A673 (cell line): ENCODE results near the gene KIF17.

Source experiments
- CTCF ChIP-seq: fragments of 300-800, 200-600 bp; sonication (generic); conservative IDR thresholded peaks from 2 replicates; pipeline ENCODE4 v1.5.1; 2017; ENCODE audit warnings: low read depth, mild to moderate bottlenecking, antibody characterized with exemption, low read length, moderate library complexity, mixed read lengths
- EZH2 ChIP-seq: fragments of 200-600 bp; sonication (generic); IDR thresholded peaks from 2 replicates; pipeline ENCODE4 v1.6.1; 2017; ENCODE audit warnings: borderline replicate concordance, low read depth, mild to moderate bottlenecking, mixed read lengths, antibody characterized with exemption, low read length; ENCODE audit not compliant: poor library complexity, severe bottlenecking

DNA sequence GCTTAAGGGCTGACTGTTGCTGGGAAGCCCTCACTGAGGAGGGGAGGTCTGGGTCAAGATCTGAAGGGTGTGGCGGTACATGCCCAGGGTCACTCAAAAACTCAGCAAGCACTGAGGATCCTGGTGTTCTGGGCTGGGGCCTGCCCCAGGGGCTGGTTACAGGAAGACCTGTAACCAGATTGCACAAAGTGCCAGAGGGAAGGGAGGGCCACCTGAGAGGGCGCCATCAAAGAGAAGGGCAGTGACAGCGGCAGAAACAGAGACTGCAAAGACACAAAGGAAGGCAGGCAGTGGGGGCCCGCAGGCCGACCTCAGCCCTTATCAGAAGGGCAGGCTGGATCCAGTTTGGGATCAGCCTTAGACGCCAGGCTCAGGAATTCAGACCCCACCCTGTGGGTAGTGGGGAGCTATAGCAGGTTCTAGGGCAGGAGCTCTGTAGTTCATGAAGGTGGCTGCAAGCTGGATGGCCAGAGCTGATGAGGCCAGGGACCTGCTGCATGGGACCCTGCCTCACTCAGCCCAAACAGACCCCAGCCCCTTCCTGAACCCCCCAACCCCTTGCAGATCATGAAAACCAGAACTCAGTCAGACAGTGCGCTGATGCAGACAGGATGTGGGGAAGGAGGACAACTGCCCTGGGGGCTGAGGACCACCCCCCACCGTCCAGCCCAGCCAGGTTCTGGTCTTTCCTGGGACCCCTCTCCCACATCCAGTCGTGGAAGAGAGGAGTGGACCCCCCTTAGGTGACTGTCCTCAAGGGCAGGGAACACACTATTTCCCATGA lies 10.8 kb upstream of the KIF17 start:
- TF ChIP-seq CTCF: no peak
- TF ChIP-seq EZH2: no peak
